ENCODE data around the gene SYNE2.

Gene SYNE2

GRCh38 chr14:63952933-63953437 lies 100.2 kb downstream of the SYNE2 start:
- DNase-seq (ENCODE audit: extremely low read depth in 1 of 2, low read depth in 1 of 2): no peak

- DNase-seq (ENCODE audit: extremely low read depth in 1 of 2, low read depth in 1 of 2): no peak
Observed at GRCh38 chr14:63956326-63956725, 103.5 kb downstream of the SYNE2 start.

- no peak for DNase-seq (ENCODE audit: extremely low read depth in 1 of 2, low read depth in 1 of 2)
Observed at GRCh38 chr14:63960926-63961567, 108.2 kb downstream of the SYNE2 start.

GRCh38 chr14:63962906-63963305 lies 110.1 kb downstream of the SYNE2 start:
- DNase-seq (ENCODE audit: extremely low read depth in 1 of 2, low read depth in 1 of 2): no peak

GRCh38 chr14:63963439-63963838 lies 110.6 kb downstream of the SYNE2 start:
- DNase-seq (ENCODE audit: extremely low read depth in 1 of 2, low read depth in 1 of 2): no peak

- DNase-seq (ENCODE audit: extremely low read depth in 1 of 2, low read depth in 1 of 2): no peak
Observed at GRCh38 chr14:63964113-63964512, 111.3 kb downstream of the SYNE2 start.

- no peak for DNase-seq (ENCODE audit: extremely low read depth in 1 of 2, low read depth in 1 of 2)
Observed at GRCh38 chr14:63966407-63966806, 113.6 kb downstream of the SYNE2 start.

GRCh38 chr14:63972323-63972932 lies 119.6 kb downstream of the SYNE2 start:
- no peak for DNase-seq (ENCODE audit: extremely low read depth in 1 of 2, low read depth in 1 of 2)

- no peak for DNase-seq (ENCODE audit: extremely low read depth in 1 of 2, low read depth in 1 of 2)
Observed at GRCh38 chr14:63974176-63974575, 121.4 kb downstream of the SYNE2 start.

GRCh38 chr14:63981569-63981968 lies 128.8 kb downstream of the SYNE2 start:
- DNase-seq (ENCODE audit: extremely low read depth in 1 of 2, low read depth in 1 of 2): no peak

- no peak for DNase-seq (ENCODE audit: extremely low read depth in 1 of 2, low read depth in 1 of 2)
Observed at GRCh38 chr14:63982156-63982555, 129.4 kb downstream of the SYNE2 start.

- no peak for DNase-seq (ENCODE audit: extremely low read depth in 1 of 2, low read depth in 1 of 2)
Observed at GRCh38 chr14:63982629-63983028, 129.8 kb downstream of the SYNE2 start.

GRCh38 chr14:63986789-63987533 lies 134.2 kb downstream of the SYNE2 start:
- no peak for DNase-seq (ENCODE audit: extremely low read depth in 1 of 2, low read depth in 1 of 2)

- DNase-seq (ENCODE audit: extremely low read depth in 1 of 2, low read depth in 1 of 2): no peak
Observed at GRCh38 chr14:63988579-63988978, 135.8 kb downstream of the SYNE2 start.

GRCh38 chr14:63991833-63992232 lies 139.0 kb downstream of the SYNE2 start:
- no peak for DNase-seq (ENCODE audit: extremely low read depth in 1 of 2, low read depth in 1 of 2)

GRCh38 chr14:63992858-63993257 lies 140.1 kb downstream of the SYNE2 start:
- no peak for DNase-seq (ENCODE audit: extremely low read depth in 1 of 2, low read depth in 1 of 2)

GRCh38 chr14:63993992-63994391 lies 141.2 kb downstream of the SYNE2 start:
- DNase-seq (ENCODE audit: extremely low read depth in 1 of 2, low read depth in 1 of 2): no peak

- DNase-seq (ENCODE audit: extremely low read depth in 1 of 2, low read depth in 1 of 2): no peak
Observed at GRCh38 chr14:63995285-63995684, 142.5 kb downstream of the SYNE2 start.

GRCh38 chr14:63996016-63996415 lies 143.2 kb downstream of the SYNE2 start:
- DNase-seq (ENCODE audit: extremely low read depth in 1 of 2, low read depth in 1 of 2): no peak

GRCh38 chr14:63996625-63997220 lies 143.9 kb downstream of the SYNE2 start:
- no peak for DNase-seq (ENCODE audit: extremely low read depth in 1 of 2, low read depth in 1 of 2)

GRCh38 chr14:64000749-64001148 lies 147.9 kb downstream of the SYNE2 start:
- DNase-seq (ENCODE audit: extremely low read depth in 1 of 2, low read depth in 1 of 2): no peak

GRCh38 chr14:64005822-64006221 lies 153.0 kb downstream of the SYNE2 start:
- DNase-seq (ENCODE audit: extremely low read depth in 1 of 2, low read depth in 1 of 2): no peak
